ENCODE results near the gene ZFP69B.

Gene ZFP69B

DNA sequence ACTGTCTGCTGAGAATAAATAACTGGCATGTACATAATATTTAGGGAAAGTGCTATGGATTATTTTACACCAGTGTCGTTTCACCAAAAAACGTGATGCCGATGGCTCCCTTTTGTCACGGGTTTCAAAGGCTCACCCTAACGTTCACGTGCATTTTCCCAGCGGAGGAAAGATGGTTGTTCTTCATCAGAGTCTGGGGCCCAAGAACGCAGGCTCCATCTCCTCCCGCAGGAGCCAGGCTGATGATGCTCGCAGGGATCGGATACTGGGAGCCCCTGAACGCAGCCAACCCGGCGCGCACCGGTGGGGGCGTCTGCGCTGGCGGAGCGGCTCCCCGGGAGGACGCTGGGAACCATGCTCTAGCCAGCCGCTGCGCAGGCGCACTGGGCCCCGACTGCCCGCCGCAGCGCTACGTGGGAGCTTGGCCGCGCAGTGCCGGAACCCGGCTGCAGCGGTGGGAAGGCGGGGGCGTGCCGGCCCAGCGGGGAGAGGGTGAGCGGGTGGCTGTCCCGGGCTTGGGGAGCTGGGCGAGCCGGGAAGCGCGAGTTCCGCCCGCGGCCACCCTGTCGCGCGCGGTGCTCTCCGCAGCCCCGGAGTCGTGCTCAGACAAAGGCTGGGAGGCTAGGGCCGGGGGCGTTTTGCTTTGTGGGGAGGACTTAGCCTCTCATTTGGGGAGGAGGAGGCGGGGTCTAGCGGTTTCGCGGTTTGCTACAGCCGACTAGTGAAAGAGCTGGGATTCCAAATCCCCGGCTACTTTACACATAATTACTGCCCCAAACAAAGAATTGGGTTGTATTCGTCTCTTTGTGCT, at the start of gene ZFP69B:
TSS of gene ZFP69B (plus strand) at position 793 of the 811 bp plus-strand sequence. CDS start 486 bp downstream, outside the sequence.
- peaks cover 5% of the 10 kb centered on the region in 2 donors for H3K36me3 ChIP-seq (ENCODE audit: control insufficient read depth in 1 of 2, insufficient read depth in 2 of 2, low read length in 2 of 2)
- H3K27me3 ChIP-seq (ENCODE audit: control insufficient read depth in 1 of 2, insufficient read depth in 2 of 2, low read length in 2 of 2), result no peaks in the 10 kb centered on the region
- H3K9me3 ChIP-seq (ENCODE audit: control insufficient read depth in 1 of 2, low read length in 2 of 2), result peaks cover 17 to 28% of the 10 kb centered on the region in 2 donors
- peak within 1 kb of the TSS; percentile 73 to 77 for H3K9ac ChIP-seq (ENCODE audit: low read depth in 1 of 2, low read length in 2 of 2)
- no peak within 1 kb of the TSS for H3K27ac ChIP-seq (ENCODE audit: low read depth, low read length)
- peaks cover 0 to 15% of the 10 kb centered on the region in 2 donors for H3K4me1 ChIP-seq (ENCODE audit: control insufficient read depth in 1 of 2, insufficient read depth in 2 of 2, low read length in 2 of 2)
- peak within 1 kb of the TSS; percentile 90 to 91 for H3K4me3 ChIP-seq (ENCODE audit: low read depth in 1 of 2, low read length in 2 of 2)

DNA sequence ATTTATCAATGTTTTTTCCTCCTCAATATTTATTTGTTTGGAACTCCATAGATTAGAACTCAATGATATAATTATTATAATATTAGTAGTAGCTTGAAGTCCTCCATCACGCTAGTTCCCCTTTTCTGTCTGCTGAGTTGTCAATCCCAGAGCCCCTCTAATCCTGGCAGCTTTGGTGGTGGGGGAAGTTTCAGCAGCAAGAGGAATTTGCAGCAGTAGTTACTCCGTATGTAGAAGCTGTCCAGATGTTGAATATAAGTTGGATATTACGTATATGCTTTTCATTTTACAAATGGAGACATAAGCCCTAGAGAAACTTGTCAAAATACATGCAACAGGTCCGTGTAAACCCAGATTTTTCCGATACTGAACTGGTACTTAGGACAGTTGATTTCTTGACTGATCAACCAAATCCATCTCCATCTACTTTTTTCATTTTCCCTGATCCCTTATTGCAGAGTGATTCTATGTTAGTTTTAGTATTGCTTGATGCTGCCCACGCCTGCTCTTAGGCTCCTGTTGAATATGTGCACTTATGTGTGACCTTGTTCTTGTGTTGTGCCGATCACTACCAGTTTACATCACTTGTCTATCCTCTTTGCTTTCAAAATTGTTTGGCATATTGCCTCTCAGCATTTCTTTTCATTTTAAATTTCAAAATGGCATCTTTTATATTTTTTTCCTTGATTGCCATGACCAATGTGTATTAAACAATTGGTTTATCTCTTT, 48.6 kb upstream of the ZFP69B start:
- Histone ChIP-seq H3K27ac (ENCODE audit: low read depth, low read length) (no peak overlapping the region), H3K9me3 (ENCODE audit: control insufficient read depth in 1 of 2, low read length in 2 of 2) (no peaks in the 10 kb centered on the region), H3K9ac (ENCODE audit: low read depth in 1 of 2, low read length in 2 of 2) (no peak overlapping the region), H3K27me3 (ENCODE audit: control insufficient read depth in 1 of 2, insufficient read depth in 2 of 2, low read length in 2 of 2) (no peaks in the 10 kb centered on the region), H3K36me3 (ENCODE audit: control insufficient read depth in 1 of 2, insufficient read depth in 2 of 2, low read length in 2 of 2) (no peaks in the 10 kb centered on the region), H3K4me3 (ENCODE audit: low read depth in 1 of 2, low read length in 2 of 2) (no peak overlapping the region), H3K4me1 (ENCODE audit: control insufficient read depth in 1 of 2, insufficient read depth in 2 of 2, low read length in 2 of 2) (peaks cover 3 to 28% of the 10 kb centered on the region in 2 donors)

DNA sequence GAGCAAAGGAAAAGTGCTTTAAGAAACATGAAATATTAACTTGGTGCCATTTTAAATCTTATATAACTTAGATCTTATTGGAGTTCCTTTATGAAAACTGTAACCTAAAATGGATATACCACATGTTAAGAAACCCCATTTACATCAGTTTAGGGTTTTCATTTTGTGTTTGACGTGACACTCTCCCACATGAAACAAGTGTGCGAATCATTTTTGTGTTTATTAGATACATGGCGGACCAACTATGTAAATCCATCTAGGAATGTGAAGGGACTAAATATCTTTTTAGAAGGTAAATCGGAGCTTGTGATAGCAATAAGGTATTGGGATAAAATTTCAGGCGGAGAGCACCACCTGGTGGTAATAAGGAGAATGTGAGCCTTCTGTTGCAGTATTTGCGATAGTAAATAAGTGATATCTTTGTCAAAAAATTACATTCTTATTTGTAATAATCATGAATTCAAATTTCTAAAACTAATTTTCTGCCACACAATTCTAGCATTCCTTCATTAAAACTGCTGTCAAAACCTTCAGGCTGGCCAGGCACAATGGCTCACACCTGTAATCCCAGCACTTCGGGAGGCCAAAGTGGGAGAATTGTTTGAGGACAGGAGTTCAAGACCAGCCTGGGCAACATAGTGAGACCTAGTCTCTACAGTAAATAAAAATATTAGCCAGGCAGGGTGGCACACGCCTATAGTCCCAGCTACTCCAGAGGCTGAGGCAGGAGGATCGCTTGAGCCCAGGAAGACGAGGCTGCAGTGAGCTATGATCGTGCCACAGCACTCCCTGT, 45.4 kb upstream of the ZFP69B start:
- no peak overlapping the region for H3K9ac ChIP-seq (ENCODE audit: low read depth in 1 of 2, low read length in 2 of 2)
- no peak overlapping the region for H3K4me3 ChIP-seq (ENCODE audit: low read depth in 1 of 2, low read length in 2 of 2)
- no peak overlapping the region for H3K27ac ChIP-seq (ENCODE audit: low read depth, low read length)

DNA sequence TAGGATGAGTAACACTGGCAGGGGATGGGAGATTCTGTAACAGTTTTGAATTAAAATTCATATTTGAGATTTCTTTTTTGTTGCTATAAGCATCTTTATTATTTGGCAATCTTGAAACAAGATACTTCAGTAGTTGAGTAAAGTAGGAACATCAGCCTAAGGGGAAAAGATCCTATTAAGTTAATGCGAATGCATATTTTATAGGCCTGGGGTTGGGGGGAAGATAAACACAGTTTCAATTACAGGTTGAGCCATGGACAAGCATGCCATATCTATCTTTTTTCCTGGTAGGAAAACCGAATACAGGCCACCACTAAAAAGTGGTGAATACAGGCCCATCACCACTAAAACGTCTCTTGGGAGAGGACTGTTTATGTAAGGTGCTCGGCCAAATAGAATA, 44.5 kb upstream of the ZFP69B start:
- Histone ChIP-seq H3K4me1 (ENCODE audit: control insufficient read depth in 1 of 2, insufficient read depth in 2 of 2, low read length in 2 of 2) (peaks cover 3 to 8% of the 10 kb centered on the region in 2 donors), H3K9me3 (ENCODE audit: control insufficient read depth in 1 of 2, low read length in 2 of 2) (no peaks in the 10 kb centered on the region), H3K4me3 (ENCODE audit: low read depth in 1 of 2, low read length in 2 of 2) (no peak overlapping the region), H3K9ac (ENCODE audit: low read depth in 1 of 2, low read length in 2 of 2) (no peak overlapping the region), H3K36me3 (ENCODE audit: control insufficient read depth in 1 of 2, insufficient read depth in 2 of 2, low read length in 2 of 2) (peaks cover 6 to 18% of the 10 kb centered on the region in 2 donors), H3K27ac (ENCODE audit: low read depth, low read length) (no peak overlapping the region), H3K27me3 (ENCODE audit: control insufficient read depth in 1 of 2, insufficient read depth in 2 of 2, low read length in 2 of 2) (no peaks in the 10 kb centered on the region)

More for the DNA sequence above, 45.4 kb upstream of the ZFP69B start:
- H3K36me3 ChIP-seq (ENCODE audit: control insufficient read depth in 1 of 2, insufficient read depth in 2 of 2, low read length in 2 of 2), result peaks cover 6 to 14% of the 10 kb centered on the region in 2 donors
- no peaks in the 10 kb centered on the region for H3K9me3 ChIP-seq (ENCODE audit: control insufficient read depth in 1 of 2, low read length in 2 of 2)
- H3K4me1 ChIP-seq (ENCODE audit: control insufficient read depth in 1 of 2, insufficient read depth in 2 of 2, low read length in 2 of 2), result peaks cover 3 to 16% of the 10 kb centered on the region in 2 donors
- no peaks in the 10 kb centered on the region for H3K27me3 ChIP-seq (ENCODE audit: control insufficient read depth in 1 of 2, insufficient read depth in 2 of 2, low read length in 2 of 2)

DNA sequence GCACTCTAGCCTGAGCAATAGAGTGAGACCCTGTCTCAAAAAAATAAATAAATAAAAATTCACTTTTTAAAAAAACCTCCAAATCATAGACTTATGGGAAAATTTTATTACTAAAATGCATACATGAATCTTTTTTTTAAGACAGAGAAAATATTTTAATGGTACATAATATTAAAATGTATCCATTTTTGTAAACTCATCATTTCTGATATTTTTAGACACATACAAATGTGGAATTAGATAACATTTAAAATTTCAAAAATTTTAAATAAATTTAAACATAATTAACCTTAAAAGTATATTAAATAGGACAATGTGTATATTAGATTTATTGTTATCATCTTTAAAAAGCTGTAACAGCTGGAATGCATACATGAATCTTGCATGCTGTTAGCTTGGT, 42.8 kb upstream of the ZFP69B start:
- Histone ChIP-seq H3K36me3 (ENCODE audit: control insufficient read depth in 1 of 2, insufficient read depth in 2 of 2, low read length in 2 of 2) (peaks cover 6 to 23% of the 10 kb centered on the region in 2 donors), H3K27ac (ENCODE audit: low read depth, low read length) (no peak overlapping the region)

DNA sequence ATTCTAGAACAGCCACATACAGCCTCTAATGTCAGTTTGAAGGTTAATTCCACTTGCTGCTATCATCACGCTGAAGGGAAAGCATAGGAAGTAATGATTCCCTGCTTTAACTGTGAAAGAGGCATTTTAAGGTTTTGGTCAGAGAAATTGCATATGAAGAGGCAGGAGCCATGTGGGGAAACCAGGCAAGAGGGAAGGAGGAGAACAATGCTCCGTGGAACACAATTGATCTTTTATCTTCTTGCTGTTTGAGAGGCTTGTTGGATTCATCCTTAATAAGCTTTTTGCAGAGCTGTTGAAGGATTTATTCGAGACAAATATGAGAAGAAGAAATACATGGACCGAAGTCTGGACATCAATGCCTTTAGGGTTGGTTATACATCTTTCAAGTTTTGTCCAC, 40.8 kb upstream of the ZFP69B start:
- H3K9ac ChIP-seq (ENCODE audit: low read depth in 1 of 2, low read length in 2 of 2), result no peak overlapping the region
- no peak overlapping the region for H3K4me3 ChIP-seq (ENCODE audit: low read depth in 1 of 2, low read length in 2 of 2)
- H3K9me3 ChIP-seq (ENCODE audit: control insufficient read depth in 1 of 2, low read length in 2 of 2), result no peaks in the 10 kb centered on the region
- H3K27me3 ChIP-seq (ENCODE audit: control insufficient read depth in 1 of 2, insufficient read depth in 2 of 2, low read length in 2 of 2), result no peaks in the 10 kb centered on the region
- no peak overlapping the region for H3K27ac ChIP-seq (ENCODE audit: low read depth, low read length)
- peaks cover 14 to 36% of the 10 kb centered on the region in 2 donors for H3K36me3 ChIP-seq (ENCODE audit: control insufficient read depth in 1 of 2, insufficient read depth in 2 of 2, low read length in 2 of 2)
- peaks cover 0 to 3% of the 10 kb centered on the region in 2 donors for H3K4me1 ChIP-seq (ENCODE audit: control insufficient read depth in 1 of 2, insufficient read depth in 2 of 2, low read length in 2 of 2)

More for the DNA sequence above, 42.8 kb upstream of the ZFP69B start:
- Histone ChIP-seq H3K27me3 (ENCODE audit: control insufficient read depth in 1 of 2, insufficient read depth in 2 of 2, low read length in 2 of 2) (no peaks in the 10 kb centered on the region), H3K4me1 (ENCODE audit: control insufficient read depth in 1 of 2, insufficient read depth in 2 of 2, low read length in 2 of 2) (peaks cover 0 to 8% of the 10 kb centered on the region in 2 donors), H3K4me3 (ENCODE audit: low read depth in 1 of 2, low read length in 2 of 2) (no peak overlapping the region), H3K9ac (ENCODE audit: low read depth in 1 of 2, low read length in 2 of 2) (no peak overlapping the region), H3K9me3 (ENCODE audit: control insufficient read depth in 1 of 2, low read length in 2 of 2) (no peaks in the 10 kb centered on the region)

DNA sequence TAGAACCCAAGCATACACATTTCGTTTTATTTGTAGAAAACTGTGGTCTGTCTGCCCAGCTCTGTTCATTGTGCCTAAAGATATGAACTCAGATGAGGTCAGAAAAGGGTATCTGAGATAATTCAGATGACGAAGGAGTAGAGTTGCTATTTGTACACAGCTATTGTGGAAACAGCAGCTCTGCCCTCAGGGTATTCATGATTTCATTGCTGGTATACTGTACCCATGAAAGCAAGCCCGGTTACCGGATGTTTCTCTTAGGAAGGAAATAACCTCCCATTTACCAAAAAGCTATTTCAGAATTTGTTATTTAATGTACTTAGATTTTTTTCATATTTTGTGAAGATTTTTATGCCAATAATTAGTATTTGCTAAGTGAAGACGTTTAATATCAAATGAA, 39.0 kb upstream of the ZFP69B start:
- Histone ChIP-seq H3K36me3 (ENCODE audit: control insufficient read depth in 1 of 2, insufficient read depth in 2 of 2, low read length in 2 of 2) (peaks cover 32 to 54% of the 10 kb centered on the region in 2 donors), H3K27ac (ENCODE audit: low read depth, low read length) (no peak overlapping the region), H3K4me1 (ENCODE audit: control insufficient read depth in 1 of 2, insufficient read depth in 2 of 2, low read length in 2 of 2) (no peaks in the 10 kb centered on the region), H3K4me3 (ENCODE audit: low read depth in 1 of 2, low read length in 2 of 2) (no peak overlapping the region), H3K9ac (ENCODE audit: low read depth in 1 of 2, low read length in 2 of 2) (no peak overlapping the region), H3K9me3 (ENCODE audit: control insufficient read depth in 1 of 2, low read length in 2 of 2) (no peaks in the 10 kb centered on the region), H3K27me3 (ENCODE audit: control insufficient read depth in 1 of 2, insufficient read depth in 2 of 2, low read length in 2 of 2) (no peaks in the 10 kb centered on the region)

DNA sequence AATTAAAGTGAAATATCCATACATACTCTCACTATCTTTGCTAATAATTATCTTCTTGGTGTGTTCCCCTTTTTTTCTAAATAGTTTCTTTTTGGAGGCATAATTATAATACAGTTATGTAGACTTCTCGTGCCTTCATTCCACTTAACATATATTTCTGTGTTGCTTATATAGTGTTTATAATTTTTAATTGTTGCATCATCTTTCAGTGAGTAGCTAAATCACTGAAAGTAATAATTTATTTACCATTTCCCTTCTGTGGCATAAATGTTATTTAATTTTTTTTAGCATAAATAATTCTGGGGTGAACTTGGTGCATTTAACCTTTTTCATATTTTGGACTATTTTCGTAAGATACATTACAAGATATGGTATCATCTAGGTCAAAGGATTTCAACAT, 38.4 kb upstream of the ZFP69B start:
- peaks cover 38 to 60% of the 10 kb centered on the region in 2 donors for H3K36me3 ChIP-seq (ENCODE audit: control insufficient read depth in 1 of 2, insufficient read depth in 2 of 2, low read length in 2 of 2)

DNA sequence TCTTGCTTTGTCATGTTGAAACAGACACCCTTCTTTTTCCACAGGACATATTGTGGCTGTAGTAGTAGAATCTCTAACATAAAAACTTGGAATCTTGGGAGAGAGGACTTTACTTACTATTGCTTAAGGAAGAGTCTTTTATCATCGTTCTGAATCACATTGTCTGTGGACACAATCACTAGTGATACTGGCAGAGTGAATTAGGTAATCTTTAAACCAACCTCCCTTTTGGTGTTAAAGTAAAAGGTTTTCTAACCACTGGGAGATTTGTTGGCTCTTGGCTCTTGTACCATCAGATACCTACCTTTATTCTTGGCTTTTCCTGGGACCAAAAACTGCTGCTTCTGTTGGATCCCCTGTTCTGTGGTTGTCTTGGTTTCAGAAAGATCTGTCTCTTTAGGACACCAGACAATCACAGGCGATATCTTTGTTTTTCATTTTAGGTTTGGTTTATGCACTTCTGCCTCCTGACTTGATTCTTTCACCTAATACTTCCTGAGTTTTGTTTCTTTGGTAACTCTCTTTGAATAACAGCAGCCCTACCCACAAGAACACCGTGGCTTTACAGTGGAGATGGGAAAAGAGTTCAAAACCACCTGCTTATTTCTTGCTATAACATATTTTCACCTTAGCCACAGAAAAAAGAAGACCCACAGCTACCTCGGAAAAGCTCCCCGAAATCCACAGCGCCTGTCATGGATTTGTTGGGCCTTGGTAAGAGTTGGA, 36.6 kb upstream of the ZFP69B start:
- Histone ChIP-seq H3K4me1 (ENCODE audit: control insufficient read depth in 1 of 2, insufficient read depth in 2 of 2, low read length in 2 of 2) (no peaks in the 10 kb centered on the region), H3K36me3 (ENCODE audit: control insufficient read depth in 1 of 2, insufficient read depth in 2 of 2, low read length in 2 of 2) (peaks cover 44 to 74% of the 10 kb centered on the region in 2 donors), H3K9ac (ENCODE audit: low read depth in 1 of 2, low read length in 2 of 2) (no peak overlapping the region), H3K9me3 (ENCODE audit: control insufficient read depth in 1 of 2, low read length in 2 of 2) (no peaks in the 10 kb centered on the region), H3K27me3 (ENCODE audit: control insufficient read depth in 1 of 2, insufficient read depth in 2 of 2, low read length in 2 of 2) (no peaks in the 10 kb centered on the region), H3K27ac (ENCODE audit: low read depth, low read length) (no peak overlapping the region), H3K4me3 (ENCODE audit: low read depth in 1 of 2, low read length in 2 of 2) (no peak overlapping the region)

More for the DNA sequence above, 38.4 kb upstream of the ZFP69B start:
- Histone ChIP-seq H3K4me3 (ENCODE audit: low read depth in 1 of 2, low read length in 2 of 2) (no peak overlapping the region), H3K9ac (ENCODE audit: low read depth in 1 of 2, low read length in 2 of 2) (no peak overlapping the region), H3K27ac (ENCODE audit: low read depth, low read length) (no peak overlapping the region), H3K9me3 (ENCODE audit: control insufficient read depth in 1 of 2, low read length in 2 of 2) (no peaks in the 10 kb centered on the region), H3K27me3 (ENCODE audit: control insufficient read depth in 1 of 2, insufficient read depth in 2 of 2, low read length in 2 of 2) (no peaks in the 10 kb centered on the region), H3K4me1 (ENCODE audit: control insufficient read depth in 1 of 2, insufficient read depth in 2 of 2, low read length in 2 of 2) (no peaks in the 10 kb centered on the region)
